Inferior parietal cortex (tissue), 1 donor: ENCODE results near the gene PAQR5.
"Not testable (repeated sequence)": the region's sequence is repeated elsewhere in the genome, so short reads cannot be mapped to it uniquely, and the experiment has no call there.

Experiments used
- DNase-seq: peaks from one replicate; pipeline ENCODE4 v3.0.0-alpha.2; 2016; ENCODE audit errors: extremely low spot score

PAQR5 gene

DNA sequence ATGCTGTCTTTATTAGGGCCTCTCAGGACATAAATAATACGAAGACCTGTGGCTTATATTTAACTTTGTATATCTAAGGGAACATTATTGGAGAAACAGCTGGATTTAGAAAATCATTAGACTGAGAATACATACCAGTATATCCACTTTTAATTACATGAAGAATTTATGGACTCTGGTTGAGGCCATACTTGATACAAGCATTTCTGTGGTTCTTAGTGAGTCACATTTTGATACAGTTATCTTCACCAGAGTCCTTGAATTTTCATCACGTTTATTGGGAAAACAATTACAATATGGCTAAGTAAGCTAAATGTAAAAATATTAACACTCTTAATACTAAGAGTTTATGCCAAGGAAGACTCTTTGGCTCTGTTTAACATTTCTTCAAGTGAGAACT, 125.3 kb downstream of the PAQR5 start:
- no peak for DNase-seq

DNA sequence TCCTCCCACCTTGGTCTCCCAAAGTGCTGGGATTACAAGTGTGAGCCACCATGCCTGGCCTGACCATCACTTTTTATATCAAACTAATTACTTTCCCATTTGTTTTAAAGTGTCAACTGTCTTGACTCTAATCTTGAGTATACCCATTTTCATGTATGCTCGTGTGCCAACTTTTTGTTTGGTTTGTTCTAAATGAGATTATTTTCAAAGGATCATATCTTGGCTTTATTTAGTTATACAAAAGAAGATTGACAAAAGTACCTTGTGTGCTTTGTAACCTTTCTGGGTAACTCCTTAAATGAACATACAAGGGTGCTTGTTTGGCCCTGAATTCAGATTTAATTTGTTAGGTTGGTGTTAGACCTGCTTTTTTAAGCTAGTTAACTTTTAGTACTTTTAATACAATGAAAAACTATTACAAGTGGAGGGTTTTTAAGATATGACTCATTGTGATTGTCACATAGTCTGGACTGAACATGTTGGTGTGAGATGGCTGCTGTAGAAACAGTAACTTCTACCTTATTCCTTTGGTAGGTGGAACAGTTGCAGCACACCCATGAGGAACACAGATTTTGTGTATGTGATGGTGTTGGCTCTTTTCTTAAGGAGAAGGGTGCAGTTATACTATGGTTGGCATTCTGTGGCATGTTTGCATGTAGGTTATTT, 126.2 kb downstream of the PAQR5 start:
- DNase-seq, result no peak

DNA sequence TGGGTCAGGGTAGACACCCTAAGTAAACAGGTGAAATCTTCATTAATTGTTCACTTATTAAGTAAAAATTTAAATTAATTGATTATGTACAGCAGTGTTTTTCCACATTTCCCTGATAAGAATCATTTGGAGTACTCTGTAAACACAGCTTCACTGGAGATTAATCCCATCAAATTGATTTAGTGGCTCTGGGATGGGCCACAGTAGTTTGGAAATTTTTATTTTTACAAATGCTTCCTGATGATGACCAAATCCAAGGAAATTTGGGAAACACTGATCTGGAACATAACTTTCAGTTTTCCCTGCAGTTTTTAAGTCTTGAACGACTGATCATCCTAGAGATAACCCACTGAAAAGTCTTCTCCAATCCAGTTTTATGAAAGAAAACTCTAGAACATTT, 135.1 kb downstream of the PAQR5 start:
- DNase-seq, result no peak

DNA sequence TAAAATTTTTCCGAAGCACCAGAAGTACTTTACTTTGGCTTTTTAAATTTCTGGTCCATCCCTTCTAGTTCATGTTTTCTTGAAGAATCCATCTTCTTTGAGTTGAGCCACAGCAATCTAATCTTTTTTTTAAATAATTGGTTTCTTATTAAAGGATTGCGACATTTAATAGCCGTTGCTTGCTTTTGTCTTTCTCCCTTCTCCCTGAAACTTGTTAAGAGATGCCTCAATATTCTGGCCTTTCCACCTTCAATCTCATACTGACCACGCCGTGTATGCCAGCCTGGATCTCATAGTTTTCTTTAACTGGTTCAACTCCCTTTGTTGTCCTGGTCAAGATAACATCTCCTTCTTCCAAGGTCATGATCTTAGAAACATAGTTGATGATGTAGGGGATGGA, 135.5 kb downstream of the PAQR5 start:
- DNase-seq, result no peak

DNA sequence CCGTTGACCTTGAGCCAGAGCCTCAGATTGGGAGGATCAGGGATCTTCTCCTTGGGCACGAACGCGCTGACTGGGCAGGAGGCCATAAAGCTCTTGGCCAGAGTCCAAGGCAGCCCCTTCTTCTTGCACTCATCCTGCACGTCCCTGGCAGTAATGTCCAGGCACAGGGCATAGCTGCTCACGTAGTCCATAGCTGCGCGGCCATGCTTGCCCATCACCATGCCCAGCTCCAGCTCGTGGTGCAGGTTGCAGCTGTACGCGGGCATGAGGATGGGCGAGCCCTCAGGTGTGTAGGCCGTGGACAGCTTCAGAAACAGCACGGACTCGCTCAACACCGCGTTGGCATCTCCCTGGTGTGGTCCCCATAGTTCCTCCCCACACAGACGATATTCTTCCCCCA, 136.0 kb downstream of the PAQR5 start:
- DNase-seq, result no peak

DNA sequence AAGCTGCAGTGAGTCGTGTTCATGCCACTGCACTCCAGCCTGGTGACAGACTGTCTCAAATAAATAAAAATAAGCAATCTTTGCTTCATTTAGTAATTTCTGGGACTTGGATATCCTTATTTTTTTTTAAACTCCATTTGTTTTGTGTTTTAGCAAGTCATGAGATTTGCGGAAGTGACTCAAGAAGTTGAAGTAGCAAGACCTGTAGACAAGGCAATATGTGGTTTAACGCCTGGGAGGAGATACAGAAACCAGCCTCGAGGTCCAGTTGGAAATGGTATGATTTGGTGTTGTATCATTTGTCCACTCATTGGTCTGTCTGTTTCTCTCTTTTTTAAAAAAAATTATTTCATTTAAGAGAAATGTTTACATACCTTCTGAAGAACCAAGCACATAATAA, 137.3 kb downstream of the PAQR5 start:
- no peak for DNase-seq

DNA sequence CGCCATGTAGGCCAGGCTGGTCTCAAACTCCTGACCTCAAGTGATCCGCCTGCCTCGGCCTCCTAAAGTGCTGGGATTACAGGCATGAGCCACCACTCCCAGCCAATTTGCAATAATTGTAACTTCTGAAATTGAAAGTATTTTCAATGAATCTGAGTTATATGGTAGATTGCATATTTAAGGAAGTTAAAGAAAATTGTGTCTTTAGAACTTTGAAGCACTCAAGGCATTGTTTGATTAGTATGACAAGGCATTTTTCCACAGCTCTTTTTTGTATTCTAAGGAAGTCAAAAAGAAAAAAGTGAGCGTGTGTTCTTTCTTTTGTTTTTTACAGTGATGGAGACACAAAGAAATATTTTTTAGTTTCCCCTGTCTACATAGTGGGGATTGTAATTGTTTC, 138.2 kb downstream of the PAQR5 start:
- DNase-seq, result no peak

DNA sequence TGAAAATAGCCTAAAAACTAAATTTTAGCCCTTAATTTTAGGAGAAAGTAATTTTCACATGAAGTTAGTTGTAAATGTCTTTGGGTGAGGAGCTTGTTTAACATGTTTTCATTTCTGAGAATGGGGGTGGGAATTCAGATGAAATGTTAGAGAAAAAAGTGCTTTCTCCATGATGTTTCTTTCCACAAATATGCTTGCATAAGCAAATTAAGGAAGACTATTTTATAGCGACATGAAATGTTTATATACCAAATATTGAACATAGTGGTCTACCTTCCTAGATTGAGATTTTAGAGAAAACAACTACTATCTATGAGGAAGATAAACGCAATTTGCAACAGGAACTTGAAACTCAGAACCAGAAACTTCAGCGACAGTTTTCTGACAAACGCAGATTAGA, 140.9 kb downstream of the PAQR5 start:
- DNase-seq, result no peak

DNA sequence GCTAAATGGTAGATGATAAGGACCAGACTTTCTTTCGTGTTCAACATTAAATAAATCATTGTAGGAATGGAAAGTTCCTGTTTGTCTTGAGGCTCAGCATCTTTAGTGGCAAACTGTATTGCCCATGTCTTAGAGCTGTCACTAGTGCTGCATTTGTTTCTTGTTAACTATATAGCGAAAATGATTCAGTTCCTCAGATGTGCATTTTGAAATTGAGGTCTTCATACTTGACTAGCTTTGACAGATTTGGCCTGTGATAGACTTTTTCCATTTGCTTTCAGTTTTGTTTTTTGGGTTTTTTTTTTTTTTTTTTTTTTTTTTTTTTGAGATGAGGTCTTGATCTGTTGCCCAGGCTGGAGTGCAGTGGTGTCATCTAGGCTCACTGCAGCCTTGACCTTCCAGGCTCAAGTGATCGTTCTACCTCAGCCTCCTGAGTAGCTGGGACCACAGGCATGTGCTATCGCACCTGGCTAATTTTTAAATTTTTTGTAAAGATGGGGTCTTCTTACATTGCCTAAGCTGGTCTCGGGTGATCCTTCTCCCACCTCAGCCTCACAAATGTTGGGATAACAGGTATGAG, 144.4 kb downstream of the PAQR5 start:
- DNase-seq, result no peak

DNA sequence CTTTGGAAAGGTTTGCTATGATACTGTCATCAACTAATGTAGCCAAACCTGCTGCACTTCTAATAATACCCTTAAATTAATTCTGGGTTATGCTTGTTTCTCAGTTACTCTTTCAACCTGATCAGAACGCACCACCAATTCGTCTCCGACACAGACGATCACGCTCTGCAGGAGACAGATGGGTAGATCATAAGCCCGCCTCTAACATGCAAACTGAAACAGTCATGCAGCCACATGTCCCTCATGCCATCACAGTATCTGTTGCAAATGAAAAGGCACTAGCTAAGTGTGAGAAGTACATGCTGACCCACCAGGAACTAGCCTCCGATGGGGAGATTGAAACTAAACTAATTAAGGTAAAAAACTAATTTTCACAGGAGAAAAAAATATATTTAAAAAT, 146.0 kb downstream of the PAQR5 start:
- no peak for DNase-seq

DNA sequence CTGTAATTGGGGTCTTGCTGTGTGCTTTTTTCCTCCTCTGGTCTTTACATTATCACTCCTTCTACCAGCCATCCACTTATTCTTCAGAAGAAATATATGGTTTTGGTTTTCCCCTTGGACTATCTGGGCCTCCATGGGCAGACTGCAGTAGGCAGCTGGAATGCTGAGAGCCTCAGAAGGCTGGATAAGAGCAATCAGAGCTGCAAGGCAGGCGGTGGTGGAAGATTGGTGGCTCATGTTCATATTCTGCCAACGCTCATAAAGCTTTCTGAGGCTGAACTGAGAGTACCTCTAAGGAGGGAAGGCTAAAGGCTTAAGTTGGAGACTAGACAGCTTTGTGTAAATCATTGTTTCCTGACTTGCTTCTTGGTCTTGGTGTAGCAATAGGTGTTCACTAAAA, 148.2 kb downstream of the PAQR5 start:
- DNase-seq, result no peak

DNA sequence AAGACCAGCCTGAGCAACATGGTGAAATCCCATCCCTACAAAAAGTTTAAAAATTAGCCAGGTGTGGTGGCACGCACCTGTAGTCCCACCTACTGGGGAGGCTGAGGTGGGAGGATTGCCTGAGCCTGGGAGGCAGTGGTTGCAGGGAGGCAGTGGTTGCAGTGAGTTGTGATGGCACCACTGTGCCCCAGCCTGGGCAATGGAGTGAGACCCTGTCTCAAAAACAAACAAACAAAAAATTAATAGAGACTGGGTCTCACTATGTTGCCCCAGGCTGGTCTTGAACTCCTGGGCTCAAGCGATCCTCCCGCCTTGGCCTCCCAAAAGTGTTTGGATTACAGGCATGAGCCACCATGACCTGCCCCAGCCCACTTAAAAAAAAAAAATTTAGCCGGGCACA, 151.5 kb downstream of the PAQR5 start:
- DNase-seq, result not testable (repeated sequence)

DNA sequence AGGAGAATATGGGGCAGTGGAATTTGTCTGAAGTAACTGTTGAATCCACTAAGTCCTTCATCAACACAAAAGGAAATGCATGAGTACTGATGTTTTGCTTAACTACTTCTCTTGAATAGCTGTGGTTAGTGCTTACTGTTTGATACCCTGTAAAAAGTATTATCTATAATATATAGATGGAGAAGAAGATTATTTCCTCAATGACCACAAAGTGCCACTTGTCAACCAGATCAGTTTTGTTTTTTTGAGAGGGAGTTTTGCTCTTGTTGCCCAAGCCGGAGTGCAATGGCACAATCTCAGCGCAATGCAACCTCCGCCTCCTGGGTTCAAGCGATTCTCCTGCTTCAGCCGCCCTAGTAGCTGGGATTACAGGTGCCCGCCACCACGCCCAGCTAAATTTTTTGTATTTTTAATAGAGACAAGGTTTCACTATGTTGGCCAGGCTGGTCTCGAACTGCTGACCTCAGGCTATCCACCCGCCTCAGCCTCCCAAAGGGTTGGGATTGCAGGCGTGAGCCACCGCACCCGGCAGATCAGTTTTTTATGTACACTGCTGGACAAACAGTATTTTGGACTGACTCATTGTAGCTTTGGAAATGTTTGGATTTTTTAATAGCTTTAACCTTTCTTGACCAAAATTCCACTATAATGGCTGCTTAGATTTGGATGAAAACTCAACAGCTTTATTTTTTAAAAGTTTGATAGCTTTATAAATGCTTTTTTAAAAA, 152.4 kb downstream of the PAQR5 start:
- DNase-seq, result no peak

DNA sequence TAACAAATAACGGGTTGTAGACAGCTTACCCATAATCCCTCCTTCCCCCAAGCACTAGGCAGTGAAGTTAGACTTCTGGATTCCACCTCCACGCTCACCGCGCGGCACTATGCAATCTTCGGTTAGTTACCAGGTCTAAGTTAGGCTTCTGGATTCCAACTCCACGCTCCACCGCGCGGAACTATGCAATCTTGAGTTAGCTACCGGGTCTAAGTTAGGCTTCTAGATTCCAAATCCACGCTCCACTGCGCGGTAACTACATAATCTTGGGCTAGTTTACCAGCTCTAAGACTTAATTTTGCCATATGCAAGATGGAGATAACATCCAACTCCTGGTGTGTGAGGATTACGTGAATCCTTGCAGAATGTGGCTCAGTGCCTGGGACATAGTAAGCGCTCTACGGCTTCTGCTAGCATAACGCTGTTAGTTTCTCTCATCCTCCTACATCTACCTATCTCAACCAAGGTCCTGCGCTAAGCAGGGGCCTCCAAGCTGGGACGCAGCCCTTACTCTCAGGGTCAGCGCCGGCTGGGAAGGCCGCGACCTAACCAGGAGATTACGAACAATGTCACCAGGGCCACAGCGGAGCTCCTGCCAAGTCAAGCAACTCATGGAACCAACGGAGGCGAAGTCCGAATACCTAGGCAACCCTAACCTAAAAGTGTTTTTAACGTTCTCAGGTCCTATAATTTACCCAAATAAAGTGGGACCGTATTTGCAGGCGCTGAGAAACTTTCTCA, 153.4 kb downstream of the PAQR5 start:
- peak; percentile 66 for DNase-seq

DNA sequence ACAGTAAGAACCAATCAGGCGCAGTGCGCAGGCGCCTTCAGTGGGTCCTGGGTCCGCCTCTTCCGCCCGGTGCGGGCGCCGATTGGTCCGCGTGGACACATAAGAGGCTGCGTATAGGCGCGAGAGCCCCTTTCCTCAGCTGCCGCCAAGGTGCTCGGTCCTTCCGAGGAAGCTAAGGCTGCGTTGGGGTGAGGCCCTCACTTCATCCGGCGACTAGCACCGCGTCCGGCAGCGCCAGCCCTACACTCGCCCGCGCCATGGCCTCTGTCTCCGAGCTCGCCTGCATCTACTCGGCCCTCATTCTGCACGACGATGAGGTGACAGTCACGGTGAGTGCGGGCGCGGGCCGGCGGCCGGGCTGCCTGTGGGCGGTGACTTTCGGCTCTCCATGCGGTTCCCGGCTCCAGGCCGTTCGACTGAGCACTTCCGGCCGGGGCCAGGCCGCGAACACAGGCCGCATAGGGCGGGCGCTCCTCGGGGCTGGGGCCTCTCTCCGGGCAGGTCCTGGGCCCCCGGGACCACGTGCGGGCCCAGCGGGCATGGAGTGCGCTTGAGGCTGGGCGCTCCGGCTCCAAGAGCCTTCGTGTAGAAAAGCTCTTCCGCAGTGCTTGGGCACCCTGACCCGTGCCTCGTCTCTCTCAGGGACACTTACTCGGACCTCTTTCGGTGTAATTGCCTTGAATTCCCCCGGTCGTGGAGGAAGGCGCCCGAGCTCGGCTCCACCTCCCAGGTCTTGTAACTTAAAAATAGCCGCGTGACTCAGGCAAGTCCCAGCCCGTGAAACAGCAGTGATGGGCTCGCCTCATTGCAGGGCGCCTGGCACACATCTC, 154.2 kb downstream of the PAQR5 start, which contains the start of gene RPLP1:
Gene RPLP1 (plus strand): TSS at position 127 of the 830 bp plus-strand sequence. CDS start 131 bp downstream, at position 258.
- peak; percentile 99 for DNase-seq

DNA sequence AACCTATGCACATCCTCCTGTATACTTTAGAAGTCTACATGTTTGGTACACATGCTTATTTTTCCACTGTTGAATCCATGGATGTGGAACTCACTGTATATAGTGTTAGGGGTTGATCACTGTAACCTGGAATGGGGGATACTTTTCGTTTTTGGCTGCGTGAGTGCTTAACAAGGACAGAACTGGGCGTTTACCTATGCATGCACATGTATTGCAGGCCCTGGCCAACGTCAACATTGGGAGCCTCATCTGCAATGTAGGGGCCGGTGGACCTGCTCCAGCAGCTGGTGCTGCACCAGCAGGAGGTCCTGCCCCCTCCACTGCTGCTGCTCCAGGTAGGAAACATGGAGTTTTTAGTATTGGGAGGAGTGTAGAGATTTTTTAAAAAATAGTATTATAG, 156.2 kb downstream of the PAQR5 start:
- no peak for DNase-seq

DNA sequence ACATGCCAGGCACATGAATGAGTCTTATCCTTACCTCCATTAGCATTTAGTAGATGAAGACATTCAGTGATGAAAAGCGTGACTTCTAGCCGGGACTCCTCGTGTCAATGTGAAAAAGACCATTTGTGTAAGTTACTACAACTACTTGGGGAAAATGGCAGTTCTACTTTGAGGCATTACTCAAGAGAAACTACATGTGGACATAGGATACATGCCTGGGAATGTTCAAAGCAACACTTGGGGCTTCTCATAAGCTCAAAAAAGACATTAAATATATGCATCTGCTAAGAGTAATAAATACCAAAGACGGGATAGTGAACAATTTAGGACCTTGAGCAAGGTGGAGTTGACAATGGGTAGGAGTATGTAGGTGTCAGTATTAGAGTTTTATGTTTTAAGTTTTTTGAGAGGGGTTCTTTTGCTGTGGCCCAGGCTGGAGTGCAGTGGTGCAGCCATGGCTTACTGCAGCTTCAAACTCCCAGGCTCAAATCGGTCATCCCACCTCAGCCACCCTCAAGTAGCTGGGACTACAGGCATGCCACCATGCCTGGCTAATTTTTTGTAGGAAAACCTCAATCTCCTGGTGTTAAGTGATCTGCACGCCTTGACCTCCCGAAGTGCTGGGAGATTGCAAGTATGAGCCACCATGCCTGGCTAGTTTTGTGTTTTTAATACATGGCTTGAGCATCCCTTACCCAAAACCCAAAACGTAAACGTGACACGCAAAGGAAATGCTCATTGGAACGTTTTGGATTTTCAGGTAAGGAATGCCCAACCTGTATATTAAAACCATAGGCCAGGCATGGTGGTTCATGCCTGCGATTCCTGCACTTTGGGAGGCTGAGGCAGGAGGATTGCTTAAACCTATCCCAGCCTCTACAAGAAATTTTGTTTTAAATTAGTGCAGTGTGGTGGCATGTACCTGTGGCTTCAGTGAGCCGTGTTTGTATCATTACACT, 157.8 kb downstream of the PAQR5 start:
- DNase-seq, result no peak
